Type B pancreatic cell (in vitro differentiated cells): ENCODE measurements around the gene PKHD1. TPM values are rescaled to one million over a fixed set of nuclear protein-coding genes. Genes with fewer than 3 reads are reported as not detected.

ENCODE experiments used
- DNase-seq: peaks from one replicate; pipeline ENCODE4 v3.0.0; 2021; ENCODE audit warnings: mixed read lengths; ENCODE audit not compliant: unreplicated experiment; ENCODE audit errors: extremely low spot score
- H3K27ac Mint-ChIP-seq: 2 replicates; pipeline ENCODE4 v1.8.0; 2021; ENCODE audit warnings: mild to moderate bottlenecking, mixed read lengths
- H3K27me3 Mint-ChIP-seq: 2 replicates; pipeline ENCODE4 v1.8.0; 2021; ENCODE audit warnings: mixed read lengths
- H3K36me3 Mint-ChIP-seq: 2 replicates; pipeline ENCODE4 v1.8.0; 2021; ENCODE audit warnings: mixed read lengths
- H3K4me1 Mint-ChIP-seq: one replicate; pipeline ENCODE4 v1.8.0; 2021; ENCODE audit warnings: mixed read lengths; ENCODE audit not compliant: unreplicated experiment
- H3K4me3 Mint-ChIP-seq: 2 replicates; pipeline ENCODE4 v1.8.0; 2021; ENCODE audit warnings: mild to moderate bottlenecking, mixed read lengths
- H3K9me3 Mint-ChIP-seq: 2 replicates; pipeline ENCODE4 v1.8.0; 2021; ENCODE audit warnings: mixed read lengths
- total RNA-seq: library from RNA; stranded (reverse); gene quantifications from 2 replicates; pipeline ENCODE4 v1.2.1, GENCODE V29; 2021; ENCODE audit warnings: low replicate concordance
- TF ChIP-seq, protein P1 (sequence below): fragments of 200-600 bp; sonication (generic); conservative IDR thresholded peaks from 2 replicates; pipeline ENCODE4 v1.5.0; 2021; ENCODE audit warnings: antibody characterized with exemption, mild to moderate bottlenecking

The PKHD1 gene
- total RNA-seq, 1 donor from 2014 or later: 0.75 TPM

GRCh38 chr6:52016915-52017748, 70.3 kb downstream of the PKHD1 start:
- no peaks in the 10 kb centered on the region for H3K4me1 Mint-ChIP-seq
- no peaks in the 10 kb centered on the region for H3K9me3 Mint-ChIP-seq
- no peaks in the 10 kb centered on the region for H3K36me3 Mint-ChIP-seq
- TF ChIP-seq, protein P1, sequence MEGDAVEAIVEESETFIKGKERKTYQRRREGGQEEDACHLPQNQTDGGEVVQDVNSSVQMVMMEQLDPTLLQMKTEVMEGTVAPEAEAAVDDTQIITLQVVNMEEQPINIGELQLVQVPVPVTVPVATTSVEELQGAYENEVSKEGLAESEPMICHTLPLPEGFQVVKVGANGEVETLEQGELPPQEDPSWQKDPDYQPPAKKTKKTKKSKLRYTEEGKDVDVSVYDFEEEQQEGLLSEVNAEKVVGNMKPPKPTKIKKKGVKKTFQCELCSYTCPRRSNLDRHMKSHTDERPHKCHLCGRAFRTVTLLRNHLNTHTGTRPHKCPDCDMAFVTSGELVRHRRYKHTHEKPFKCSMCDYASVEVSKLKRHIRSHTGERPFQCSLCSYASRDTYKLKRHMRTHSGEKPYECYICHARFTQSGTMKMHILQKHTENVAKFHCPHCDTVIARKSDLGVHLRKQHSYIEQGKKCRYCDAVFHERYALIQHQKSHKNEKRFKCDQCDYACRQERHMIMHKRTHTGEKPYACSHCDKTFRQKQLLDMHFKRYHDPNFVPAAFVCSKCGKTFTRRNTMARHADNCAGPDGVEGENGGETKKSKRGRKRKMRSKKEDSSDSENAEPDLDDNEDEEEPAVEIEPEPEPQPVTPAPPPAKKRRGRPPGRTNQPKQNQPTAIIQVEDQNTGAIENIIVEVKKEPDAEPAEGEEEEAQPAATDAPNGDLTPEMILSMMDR: no peak
- no peak overlapping the region for H3K4me3 Mint-ChIP-seq
- H3K27me3 Mint-ChIP-seq: peaks cover 1% of the 10 kb centered on the region
- no peak for DNase-seq
- no peak overlapping the region for H3K27ac Mint-ChIP-seq

DNA sequence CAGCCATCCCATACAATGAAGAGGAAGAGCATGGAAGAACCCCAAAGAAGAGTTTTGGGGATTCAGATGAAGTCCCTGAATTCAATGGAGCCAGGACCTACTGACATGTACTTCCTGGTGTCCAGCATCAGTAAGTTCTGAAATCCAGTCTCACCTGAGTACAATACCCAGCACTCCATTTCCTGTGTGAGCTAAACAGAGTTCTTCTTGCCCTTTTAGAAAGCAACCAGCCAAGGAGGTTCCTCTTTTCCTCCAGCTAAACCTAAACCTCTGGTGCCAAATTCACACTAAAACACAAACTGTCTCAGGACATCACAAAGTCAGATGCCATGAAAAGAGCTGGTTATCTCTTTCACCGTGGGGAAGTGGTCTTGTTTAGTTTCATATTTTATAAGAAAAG, 71.5 kb downstream of the PKHD1 start:
- Mint-ChIP-seq H3K4me3 (no peak overlapping the region), H3K4me1 (no peaks in the 10 kb centered on the region), H3K27me3 (no peaks in the 10 kb centered on the region), H3K36me3 (no peaks in the 10 kb centered on the region), H3K9me3 (no peaks in the 10 kb centered on the region), H3K27ac (no peak overlapping the region)
- no peak for DNase-seq
- TF ChIP-seq, protein P1: no peak

- TF ChIP-seq, protein P1: no peak
- DNase-seq: no peak
- Mint-ChIP-seq H3K27me3 (no peaks in the 10 kb centered on the region), H3K4me1 (no peaks in the 10 kb centered on the region), H3K36me3 (no peaks in the 10 kb centered on the region), H3K9me3 (no peaks in the 10 kb centered on the region), H3K4me3 (no peak overlapping the region), H3K27ac (no peak overlapping the region)
Observed at GRCh38 chr6:52014391-52014790, 73.0 kb downstream of the PKHD1 start.

- H3K27me3 Mint-ChIP-seq: peaks cover 3% of the 10 kb centered on the region
- no peak overlapping the region for H3K4me3 Mint-ChIP-seq
- no peaks in the 10 kb centered on the region for H3K9me3 Mint-ChIP-seq
- no peak for DNase-seq
- H3K36me3 Mint-ChIP-seq: peaks cover under 1% of the 10 kb centered on the region
- H3K27ac Mint-ChIP-seq: no peak overlapping the region
- no peaks in the 10 kb centered on the region for H3K4me1 Mint-ChIP-seq
- TF ChIP-seq, protein P1: no peak
Observed at GRCh38 chr6:52013035-52013434, 74.4 kb downstream of the PKHD1 start.

GRCh38 chr6:52012582-52012981, 74.8 kb downstream of the PKHD1 start:
- Mint-ChIP-seq H3K4me1 (no peaks in the 10 kb centered on the region), H3K36me3 (peaks cover 3% of the 10 kb centered on the region), H3K27ac (no peak overlapping the region), H3K4me3 (no peak overlapping the region), H3K27me3 (peaks cover 3% of the 10 kb centered on the region), H3K9me3 (no peaks in the 10 kb centered on the region)
- TF ChIP-seq, protein P1: no peak
- no peak for DNase-seq
